Measurements from ENCODE around the gene DRAM2. TPM values are rescaled to one million over a fixed set of nuclear protein-coding genes. Genes with fewer than 3 reads are reported as not detected.
A peak's percentile ranks its signal among the peaks of the same experiment; 100 is the strongest.

DRAM2 gene
- total RNA-seq, 1 experiment from 2014 or later: 15.7 TPM

- peaks cover 11% of the 10 kb centered on the region for H3K36me3 ChIP-seq (ENCODE audit: control insufficient read depth, insufficient read depth, low read length)
- POLR2A ChIA-PET: no interaction called here
Measured at GRCh38 chr1:111142356-111142975, 2.6 kb upstream of the DRAM2 start.

GRCh38 chr1:111141245-111142220, 1.6 kb upstream of the DRAM2 start:
- Histone ChIP-seq H3K36me3 (ENCODE audit: control insufficient read depth, insufficient read depth, low read length) (peaks cover 11% of the 10 kb centered on the region; the same call in 1 of the 2 replicates), H3K9me3 (ENCODE audit: control insufficient read depth, insufficient read depth, low read depth, low read length) (no peaks in the 10 kb centered on the region), H3K27ac (ENCODE audit: low read length) (peak overlapping the region; percentile 93), H3K4me1 (ENCODE audit: control insufficient read depth, insufficient read depth, low read length) (peaks cover 15% of the 10 kb centered on the region; the same call in 1 of the 2 replicates), H3K4me3 (ENCODE audit: low read depth in 2 of 2, low read length in 2 of 2) (peak overlapping the region; percentile 82 to 84; a peak in 3 of 4 replicates), H3K27me3 (ENCODE audit: control insufficient read depth, insufficient read depth, low read length) (no peaks in the 10 kb centered on the region)
- ChIA-PET POLR2A (interaction anchor here (0.6 kb wide), 1 partner anchor 211 kb away, joined by 3 read pairs; no protein-coding TSS in a partner anchor), CTCF (no interaction called here)
- TF ChIP-seq, protein P1, sequence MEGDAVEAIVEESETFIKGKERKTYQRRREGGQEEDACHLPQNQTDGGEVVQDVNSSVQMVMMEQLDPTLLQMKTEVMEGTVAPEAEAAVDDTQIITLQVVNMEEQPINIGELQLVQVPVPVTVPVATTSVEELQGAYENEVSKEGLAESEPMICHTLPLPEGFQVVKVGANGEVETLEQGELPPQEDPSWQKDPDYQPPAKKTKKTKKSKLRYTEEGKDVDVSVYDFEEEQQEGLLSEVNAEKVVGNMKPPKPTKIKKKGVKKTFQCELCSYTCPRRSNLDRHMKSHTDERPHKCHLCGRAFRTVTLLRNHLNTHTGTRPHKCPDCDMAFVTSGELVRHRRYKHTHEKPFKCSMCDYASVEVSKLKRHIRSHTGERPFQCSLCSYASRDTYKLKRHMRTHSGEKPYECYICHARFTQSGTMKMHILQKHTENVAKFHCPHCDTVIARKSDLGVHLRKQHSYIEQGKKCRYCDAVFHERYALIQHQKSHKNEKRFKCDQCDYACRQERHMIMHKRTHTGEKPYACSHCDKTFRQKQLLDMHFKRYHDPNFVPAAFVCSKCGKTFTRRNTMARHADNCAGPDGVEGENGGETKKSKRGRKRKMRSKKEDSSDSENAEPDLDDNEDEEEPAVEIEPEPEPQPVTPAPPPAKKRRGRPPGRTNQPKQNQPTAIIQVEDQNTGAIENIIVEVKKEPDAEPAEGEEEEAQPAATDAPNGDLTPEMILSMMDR (IDR thresholded peaks at IDR 0.05): no peak
- TF ChIP-seq TCF7L2 (IDR thresholded peaks at IDR 0.05; ENCODE audit: low read depth, low read length) (no peak), REST (IDR thresholded peaks at IDR 0.05; ENCODE audit: insufficient read depth in 1 of 2, low read depth in 2 of 2, low read length in 1 of 2) (no peak), SIN3A (IDR thresholded peaks at IDR 0.05; ENCODE audit: borderline replicate concordance, insufficient read depth, low read depth, low read length) (no peak), POLR2AphosphoS5 (IDR thresholded peaks at IDR 0.05; ENCODE audit: low read depth, low read length) (no peak)
- no peak for ATAC-seq
- BruUV-seq (replicated peaks): TSS peak; percentile 66
- DNase-seq (ENCODE audit: low read depth, low spot score): no peak
- intact Hi-C loops (cut with micrococcal nuclease; ENCODE audit: unreplicated experiment) (no loop called here), in situ Hi-C loops (cut with HindIII; ENCODE audit: low pct_unique_long_range_greater_than_20kb, low sequenced_read_pairs) (no loop called here)

More at GRCh38 chr1:111142356-111142975, 2.6 kb upstream of the DRAM2 start:
- intact Hi-C loops (cut with micrococcal nuclease; ENCODE audit: unreplicated experiment): no loop called here
- BruUV-seq (replicated peaks): no TSS peak
- CTCF ChIA-PET: no interaction called here
- ATAC-seq: no peak
- Histone ChIP-seq H3K4me1 (ENCODE audit: control insufficient read depth, insufficient read depth, low read length) (peaks cover 15% of the 10 kb centered on the region; the same call in 1 of the 2 replicates), H3K27ac (ENCODE audit: low read length) (no peak overlapping the region), H3K4me3 (ENCODE audit: low read depth in 2 of 2, low read length in 2 of 2) (no peak overlapping the region), H3K9me3 (ENCODE audit: control insufficient read depth, insufficient read depth, low read depth, low read length) (no peaks in the 10 kb centered on the region), H3K27me3 (ENCODE audit: control insufficient read depth, insufficient read depth, low read length) (no peaks in the 10 kb centered on the region)
- in situ Hi-C loops (cut with HindIII; ENCODE audit: low pct_unique_long_range_greater_than_20kb, low sequenced_read_pairs): no loop called here
- no peak for TF ChIP-seq REST (IDR thresholded peaks at IDR 0.05; ENCODE audit: insufficient read depth in 1 of 2, low read depth in 2 of 2, low read length in 1 of 2)
- no peak for TF ChIP-seq SIN3A (IDR thresholded peaks at IDR 0.05; ENCODE audit: borderline replicate concordance, insufficient read depth, low read depth, low read length)
- no peak for TF ChIP-seq POLR2AphosphoS5 (IDR thresholded peaks at IDR 0.05; ENCODE audit: low read depth, low read length)
- no peak for DNase-seq (ENCODE audit: low read depth, low spot score)

All from Panc1 (cell line).